DOHH2 (cell line): ENCODE data around the gene MFAP3L.

Experiments
- H3F3A ChIP-seq: fragments of 200-600 bp; sonication (generic), shearing (Covaris generic); 2 replicates; pipeline ENCODE4 v1.6.0; 2016; ENCODE audit warnings: antibody characterized with exemption, mild to moderate bottlenecking; ENCODE audit not compliant: control insufficient read depth, insufficient read depth
- H3K27ac ChIP-seq: fragments of 200-600 bp; sonication (generic); 2 replicates; pipeline ENCODE4 v1.5.1; 2014; ENCODE audit warnings: low read depth, mild to moderate bottlenecking, low read length, moderate library complexity
- H3K27me3 ChIP-seq: fragments of 200-600 bp; sonication (generic); 2 replicates; pipeline ENCODE4 v1.6.1; 2014; ENCODE audit warnings: mild to moderate bottlenecking, low read length, mixed read lengths; ENCODE audit not compliant: control insufficient read depth
- H3K36me3 ChIP-seq: fragments of 200-600 bp; sonication (generic); 2 replicates; pipeline ENCODE4 v1.6.1; 2014; ENCODE audit warnings: mild to moderate bottlenecking, low read length, moderate library complexity, mixed read lengths; ENCODE audit not compliant: control insufficient read depth
- H3K4me1 ChIP-seq: fragments of 200-600 bp; sonication (generic); 2 replicates; pipeline ENCODE4 v1.6.1; 2014; ENCODE audit warnings: mild to moderate bottlenecking, low read length, mixed read lengths; ENCODE audit not compliant: control insufficient read depth
- H3K4me2 ChIP-seq: fragments of 200-600 bp; sonication (generic); 2 replicates; pipeline ENCODE4 v1.6.0; 2014; ENCODE audit warnings: mild to moderate bottlenecking, low read length, moderate library complexity
- H3K4me3 ChIP-seq: fragments of 200-600 bp; sonication (generic); 2 replicates; pipeline ENCODE4 v1.5.1; 2014; ENCODE audit warnings: mild to moderate bottlenecking, low read length, mixed read lengths
- H3K79me2 ChIP-seq: fragments of 200-600 bp; sonication (generic); 2 replicates; pipeline ENCODE4 v1.6.1; 2014; ENCODE audit warnings: mild to moderate bottlenecking, low read length, mixed read lengths; ENCODE audit not compliant: control insufficient read depth
- H3K9me2 ChIP-seq: fragments of 200-600 bp; sonication (generic); replicated peaks from 2 replicates; pipeline ENCODE4 v1.6.1; 2014; ENCODE audit warnings: mild to moderate bottlenecking, low read length, mixed read lengths; ENCODE audit not compliant: control insufficient read depth
- H3K9me3 ChIP-seq: fragments of 200-600 bp; sonication (generic); 2 replicates; pipeline ENCODE4 v1.6.1; 2014; ENCODE audit warnings: antibody characterized with exemption, low read length, mixed read lengths; ENCODE audit not compliant: control insufficient read depth, insufficient read depth
- H4K20me1 ChIP-seq: fragments of 200-600 bp; sonication (generic); 2 replicates; pipeline ENCODE4 v1.6.0; 2014; ENCODE audit warnings: low read depth, mild to moderate bottlenecking, antibody characterized with exemption, low read length, moderate library complexity; ENCODE audit not compliant: control insufficient read depth, insufficient read depth
- CTCF ChIP-seq: fragments of 200-600 bp; sonication (generic); IDR thresholded peaks from one replicate; pipeline ENCODE4 v1.5.1; 2014; ENCODE audit warnings: antibody characterized with exemption, mild to moderate bottlenecking, low read depth, low read length; ENCODE audit not compliant: poor library complexity, severe bottlenecking
- EZH2phosphoT487 ChIP-seq: fragments of 200-600 bp; sonication (generic); IDR thresholded peaks from 2 replicates; pipeline ENCODE4 v1.6.1; 2017; ENCODE audit warnings: borderline replicate concordance, mild to moderate bottlenecking, antibody characterized with exemption, low read length, moderate library complexity, mixed read lengths

Gene MFAP3L

GRCh38 chr4:170011921-170012628 lies 14.1 kb downstream of the MFAP3L start:
- no peak overlapping the region for H3K4me3 ChIP-seq
- no peaks in the 10 kb centered on the region for H3K9me3 ChIP-seq
- H3K27me3 ChIP-seq: no peaks in the 10 kb centered on the region
- H3K27ac ChIP-seq: no peak overlapping the region
- H3K9me2 ChIP-seq: no peaks in the 10 kb centered on the region
- no peaks in the 10 kb centered on the region for H3F3A ChIP-seq
- no peaks in the 10 kb centered on the region for H4K20me1 ChIP-seq
- H3K36me3 ChIP-seq: no peaks in the 10 kb centered on the region
- TF ChIP-seq EZH2phosphoT487: no peak
- no peak for TF ChIP-seq CTCF
- H3K79me2 ChIP-seq: no peaks in the 10 kb centered on the region
- H3K4me1 ChIP-seq: no peaks in the 10 kb centered on the region
- no peak overlapping the region for H3K4me2 ChIP-seq

- no peaks in the 10 kb centered on the region for H3K79me2 ChIP-seq
Observed at GRCh38 chr4:170009291-170009690, 16.9 kb downstream of the MFAP3L start.

GRCh38 chr4:170008801-170009200 lies 17.4 kb downstream of the MFAP3L start:
- Histone ChIP-seq H3F3A (no peaks in the 10 kb centered on the region), H4K20me1 (no peaks in the 10 kb centered on the region), H3K4me3 (no peak overlapping the region), H3K4me1 (no peaks in the 10 kb centered on the region), H3K27me3 (no peaks in the 10 kb centered on the region), H3K9me2 (no peaks in the 10 kb centered on the region), H3K79me2 (no peaks in the 10 kb centered on the region), H3K4me2 (no peak overlapping the region), H3K9me3 (no peaks in the 10 kb centered on the region), H3K27ac (no peak overlapping the region), H3K36me3 (no peaks in the 10 kb centered on the region)
- TF ChIP-seq EZH2phosphoT487: no peak
- TF ChIP-seq CTCF: no peak

More at GRCh38 chr4:170009291-170009690, 16.9 kb downstream of the MFAP3L start:
- H3K4me3 ChIP-seq: no peak overlapping the region
- H3F3A ChIP-seq: no peaks in the 10 kb centered on the region
- no peak for TF ChIP-seq EZH2phosphoT487
- TF ChIP-seq CTCF: no peak
- H3K27ac ChIP-seq: no peak overlapping the region
- no peaks in the 10 kb centered on the region for H3K9me3 ChIP-seq
- no peaks in the 10 kb centered on the region for H3K4me1 ChIP-seq
- H3K4me2 ChIP-seq: no peak overlapping the region
- H3K27me3 ChIP-seq: no peaks in the 10 kb centered on the region
- H4K20me1 ChIP-seq: no peaks in the 10 kb centered on the region
- no peaks in the 10 kb centered on the region for H3K36me3 ChIP-seq
- no peaks in the 10 kb centered on the region for H3K9me2 ChIP-seq
